HepG2 (cell line): ENCODE measurements around the gene CFAP206. TPM values are rescaled to one million over a fixed set of nuclear protein-coding genes. Genes with fewer than 3 reads are reported as not detected.

Experiments used
- FOXA1 ChIP-seq, 2 experiments: fragments of 450-650 bp in 1 of 2; sonication (generic) in 1 of 2; formaldehyde crosslinking in 1 of 2; IDR thresholded peaks; 2 replicates each; pipeline versions ENCODE4 v1.4.0 to v1.6.1; 2016 to 2020; ENCODE audit warnings: missing genetic modification reagents in 1 of 2
- FOXK2 ChIP-seq: fragments of 450-650 bp; IDR thresholded peaks from 2 replicates; pipeline ENCODE4 v1.6.1; 2016
- PHF8 ChIP-seq: sonication (generic); formaldehyde crosslinking; IDR thresholded peaks from 2 replicates; pipeline ENCODE4 v1.5.0; 2020; ENCODE audit warnings: missing genetic modification reagents
- SOX13 ChIP-seq, 3 experiments: fragments of 450-650 bp in 1 of 3; sonication (generic) in 1 of 3; formaldehyde crosslinking in 1 of 3; IDR thresholded peaks in 2 of 3; conservative IDR thresholded peaks in 1 of 3; 2 replicates each; pipeline versions ENCODE4 v1.5.0 to v1.6.1; 2016 to 2020; ENCODE audit warnings: antibody characterized with exemption in 1 of 3, mild to moderate bottlenecking in 1 of 3, missing compliant biosample characterization in 1 of 3, missing genetic modification reagents in 1 of 3, moderate library complexity in 1 of 3
- SYNCRIP ChIP-seq: fragments of 200-400 bp; formaldehyde crosslinking; IDR thresholded peaks from 2 replicates; pipeline ENCODE4 v1.6.1; 2018; ENCODE audit warnings: mild to moderate bottlenecking, low read depth, low read length; ENCODE audit not compliant: insufficient read depth
- TRAFD1 ChIP-seq: sonication (generic); formaldehyde crosslinking; IDR thresholded peaks from 2 replicates; pipeline ENCODE4 v1.5.1; 2020; ENCODE audit warnings: missing genetic modification reagents, mild to moderate bottlenecking, borderline replicate concordance
- ZFP37 ChIP-seq: sonication (generic); formaldehyde crosslinking; IDR thresholded peaks from 2 replicates; pipeline ENCODE4 v1.4.0; 2020; ENCODE audit warnings: missing genetic modification reagents, borderline replicate concordance
- ZNF230 ChIP-seq: sonication (generic); formaldehyde crosslinking; IDR thresholded peaks from 2 replicates; pipeline ENCODE4 v1.4.0; 2020; ENCODE audit warnings: mild to moderate bottlenecking, missing genetic modification reagents
- ZNF430 ChIP-seq: sonication (generic); formaldehyde crosslinking; IDR thresholded peaks from 2 replicates; pipeline ENCODE4 v1.9.0; 2021; ENCODE audit warnings: mild to moderate bottlenecking, missing genetic modification reagents
- ZNF543 ChIP-seq: sonication (generic); formaldehyde crosslinking; IDR thresholded peaks from 2 replicates; pipeline ENCODE4 v1.4.0; 2020; ENCODE audit warnings: mild to moderate bottlenecking, missing genetic modification reagents
- ZNF644 ChIP-seq: IDR thresholded peaks from 2 replicates; pipeline ENCODE4 v1.6.1; 2016; ENCODE audit warnings: low read depth
- ZNF710 ChIP-seq: sonication (generic); formaldehyde crosslinking; IDR thresholded peaks from 2 replicates; pipeline ENCODE4 v1.5.0; 2020; ENCODE audit warnings: mild to moderate bottlenecking, missing genetic modification reagents, borderline replicate concordance
- ZNF749 ChIP-seq: sonication (generic); formaldehyde crosslinking; IDR thresholded peaks from 2 replicates; pipeline ENCODE4 v1.8.0; 2022; ENCODE audit warnings: mild to moderate bottlenecking, missing genetic modification reagents, moderate library complexity, borderline replicate concordance
- ZNF800 ChIP-seq: sonication (generic); formaldehyde crosslinking; IDR thresholded peaks from 2 replicates; pipeline ENCODE4 v1.4.0; 2020; ENCODE audit warnings: missing genetic modification reagents
- polyA plus RNA-seq, 8 experiments: library from polyadenylated mRNA; depleted of rRNA in 3 of 8; stranded (reverse) in 7 of 8; unstranded in 1 of 8; fragments of >200 nt; fragmentation: Illumina TruSeq in 4 of 8; extraction: Trizol in 4 of 8; gene quantifications; 2 replicates each; pipeline versions ENCODE4 v1.2.1 to v1.2.3, GENCODE V29; 2011 to 2016; ENCODE audit warnings: low read depth in 4 of 8, missing spikeins in 1 of 8, mixed read lengths in 1 of 8; ENCODE audit not compliant: insufficient read depth in 1 of 8
- total RNA-seq, 5 experiments: library from RNA; depleted of rRNA; stranded (reverse); fragments of >200 nt; fragmentation: Illumina TruSeq; extraction: Trizol; gene quantifications; 2 replicates each; pipeline ENCODE4 v1.2.3, GENCODE V29; 2016; ENCODE audit warnings: low read depth in 1 of 5
- TF ChIP-seq, protein P1 (sequence below): sonication (generic); formaldehyde crosslinking; IDR thresholded peaks from 2 replicates; pipeline ENCODE4 v1.9.0; 2021; ENCODE audit warnings: missing genetic modification reagents, borderline replicate concordance
- TF ChIP-seq, protein P2 (sequence below): sonication (generic); formaldehyde crosslinking; IDR thresholded peaks from 2 replicates; pipeline ENCODE4 v1.5.1; 2020; ENCODE audit warnings: missing genetic modification reagents, mild to moderate bottlenecking, borderline replicate concordance

Gene CFAP206
- total and polyA plus RNA-seq, 2 of the 13 experiments (the other 11 are each of a cell fraction or from before 2014, with no cell fraction given) = not detected

DNA sequence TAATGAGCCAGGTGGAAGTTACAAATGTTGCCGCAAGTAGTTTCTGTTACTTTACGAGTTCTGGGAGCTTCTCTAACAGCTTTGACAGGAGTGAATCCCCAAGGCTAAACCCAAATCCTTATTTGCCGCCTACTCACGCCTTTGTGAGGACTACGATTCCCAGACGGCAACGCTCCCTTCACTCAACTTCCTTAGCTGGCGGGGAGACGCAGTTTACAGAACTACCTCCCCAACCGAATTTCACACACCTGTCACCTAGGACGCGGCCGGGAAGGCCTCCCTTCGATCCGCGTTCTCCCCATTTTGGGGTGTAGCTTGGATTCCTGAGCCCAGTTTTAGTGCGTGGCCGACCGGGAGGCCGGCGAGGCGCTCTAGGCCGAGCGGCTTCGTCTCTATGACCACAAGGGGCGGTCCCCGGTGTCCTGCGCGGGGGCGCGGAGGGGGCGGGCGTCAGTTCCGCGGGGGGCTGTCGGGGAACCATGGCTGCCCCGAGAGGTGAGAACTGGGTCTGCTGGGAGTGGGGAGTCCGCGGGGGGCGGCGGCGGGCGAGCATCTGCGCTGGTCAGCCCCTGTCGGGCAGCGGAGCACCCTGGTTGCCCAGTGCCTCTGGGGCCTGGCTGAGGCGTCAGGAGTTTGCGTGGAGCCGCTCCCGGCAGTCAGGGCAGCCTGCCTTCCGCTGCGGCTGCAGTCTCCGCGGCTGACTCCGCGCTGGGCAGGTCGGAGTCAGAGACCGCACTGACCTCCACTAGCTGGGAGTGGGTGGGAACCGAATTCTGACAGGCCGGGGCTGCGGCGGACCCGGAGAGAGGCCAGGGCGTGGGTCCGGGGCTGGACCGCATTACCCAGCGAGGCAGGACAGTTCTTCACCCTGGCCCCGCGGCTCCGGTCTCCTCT lies 65.0 kb downstream of the CFAP206 start, which contains the start of gene SLC35A1 (continued):
- TF ChIP-seq ZNF644 (CRISPR knock-in tag) = no peak
- TF ChIP-seq ZNF543 (CRISPR knock-in tag) = no peak
- peak; percentile 58; the same call in 1 of the 2 replicates for TF ChIP-seq ZNF230
- no peak for TF ChIP-seq ZFP37 (CRISPR knock-in tag)
- TF ChIP-seq, protein P1, sequence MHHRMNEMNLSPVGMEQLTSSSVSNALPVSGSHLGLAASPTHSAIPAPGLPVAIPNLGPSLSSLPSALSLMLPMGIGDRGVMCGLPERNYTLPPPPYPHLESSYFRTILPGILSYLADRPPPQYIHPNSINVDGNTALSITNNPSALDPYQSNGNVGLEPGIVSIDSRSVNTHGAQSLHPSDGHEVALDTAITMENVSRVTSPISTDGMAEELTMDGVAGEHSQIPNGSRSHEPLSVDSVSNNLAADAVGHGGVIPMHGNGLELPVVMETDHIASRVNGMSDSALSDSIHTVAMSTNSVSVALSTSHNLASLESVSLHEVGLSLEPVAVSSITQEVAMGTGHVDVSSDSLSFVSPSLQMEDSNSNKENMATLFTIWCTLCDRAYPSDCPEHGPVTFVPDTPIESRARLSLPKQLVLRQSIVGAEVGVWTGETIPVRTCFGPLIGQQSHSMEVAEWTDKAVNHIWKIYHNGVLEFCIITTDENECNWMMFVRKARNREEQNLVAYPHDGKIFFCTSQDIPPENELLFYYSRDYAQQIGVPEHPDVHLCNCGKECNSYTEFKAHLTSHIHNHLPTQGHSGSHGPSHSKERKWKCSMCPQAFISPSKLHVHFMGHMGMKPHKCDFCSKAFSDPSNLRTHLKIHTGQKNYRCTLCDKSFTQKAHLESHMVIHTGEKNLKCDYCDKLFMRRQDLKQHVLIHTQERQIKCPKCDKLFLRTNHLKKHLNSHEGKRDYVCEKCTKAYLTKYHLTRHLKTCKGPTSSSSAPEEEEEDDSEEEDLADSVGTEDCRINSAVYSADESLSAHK = no peak
- TF ChIP-seq ZNF710 (CRISPR knock-in tag) = peak; percentile 82
- TF ChIP-seq, protein P2, sequence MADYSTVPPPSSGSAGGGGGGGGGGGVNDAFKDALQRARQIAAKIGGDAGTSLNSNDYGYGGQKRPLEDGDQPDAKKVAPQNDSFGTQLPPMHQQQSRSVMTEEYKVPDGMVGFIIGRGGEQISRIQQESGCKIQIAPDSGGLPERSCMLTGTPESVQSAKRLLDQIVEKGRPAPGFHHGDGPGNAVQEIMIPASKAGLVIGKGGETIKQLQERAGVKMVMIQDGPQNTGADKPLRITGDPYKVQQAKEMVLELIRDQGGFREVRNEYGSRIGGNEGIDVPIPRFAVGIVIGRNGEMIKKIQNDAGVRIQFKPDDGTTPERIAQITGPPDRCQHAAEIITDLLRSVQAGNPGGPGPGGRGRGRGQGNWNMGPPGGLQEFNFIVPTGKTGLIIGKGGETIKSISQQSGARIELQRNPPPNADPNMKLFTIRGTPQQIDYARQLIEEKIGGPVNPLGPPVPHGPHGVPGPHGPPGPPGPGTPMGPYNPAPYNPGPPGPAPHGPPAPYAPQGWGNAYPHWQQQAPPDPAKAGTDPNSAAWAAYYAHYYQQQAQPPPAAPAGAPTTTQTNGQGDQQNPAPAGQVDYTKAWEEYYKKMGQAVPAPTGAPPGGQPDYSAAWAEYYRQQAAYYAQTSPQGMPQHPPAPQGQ = no peak
- 0 out of 2 replicates have a peak, but pooled peaks have one; percentile 35 for TF ChIP-seq ZNF749 (CRISPR knock-in tag)
- TF ChIP-seq FOXK2 = no peak
- peak; percentile 79; the same call in 1 of the 2 replicates for TF ChIP-seq ZNF430 (CRISPR knock-in tag)
- TF ChIP-seq FOXA1 (IDR thresholded peaks at IDR 0.05) = no peak
- TF ChIP-seq FOXA1 (CRISPR knock-in tag; IDR thresholded peaks at IDR 0.05) = 0 out of 2 replicates have a peak, but pooled peaks have one; percentile 35
- TF ChIP-seq ZNF800 (CRISPR knock-in tag) = peak; percentile 81
- no peak for TF ChIP-seq TRAFD1 (CRISPR knock-in tag)
- no peak; the same call in 1 of the 2 replicates for TF ChIP-seq SOX13 (IDR thresholded peaks at IDR 0.05)
- TF ChIP-seq SOX13 (CRISPR knock-in tag; conservative IDR thresholded peaks at IDR 0.05 in 1 of 2, IDR thresholded peaks at IDR 0.05 in 1 of 2) = no peak; a peak in 1 of 4 replicates
- peak; percentile 95 for TF ChIP-seq PHF8 (CRISPR knock-in tag)
- TF ChIP-seq SYNCRIP = no peak
